ENCODE data around the gene KLK11.

- TF ChIP-seq CTCF (IDR thresholded peaks at IDR 0.05), result no peak
- TF ChIP-seq POLR2A (IDR thresholded peaks at IDR 0.05), result no peak
These were observed 44.6 kb upstream of the KLK11 start for GRCh38 chr19:51071095-51071405.
